ENCODE measurements around the gene OR4F17.
"Not testable (repeated sequence)": the region's sequence is repeated elsewhere in the genome, so short reads cannot be mapped to it uniquely, and the experiment has no call there.

The OR4F17 gene

GRCh38 chr19:106804-107203, at the start of gene OR4F17:
Gene OR4F17, plus strand, starts transcription at chr19:107104. Its CDS starts 3,575 bp downstream, at chr19:110679.
- H3K4me3 ChIP-seq; H3K9me3 ChIP-seq (ENCODE audit: low read depth, low read length); H3K36me3 ChIP-seq (ENCODE audit: insufficient read depth, low read length); DNase-seq (ENCODE audit: low read depth, low spot score); H3K9ac ChIP-seq (ENCODE audit: insufficient read length); H3K27ac ChIP-seq: not testable (repeated sequence)

GRCh38 chr19:70793-71192, 36.1 kb upstream of the OR4F17 start:
- H3K9ac ChIP-seq (ENCODE audit: insufficient read length); H3K27ac ChIP-seq; H3K36me3 ChIP-seq (ENCODE audit: insufficient read depth, low read length); H3K9me3 ChIP-seq (ENCODE audit: low read depth, low read length); DNase-seq (ENCODE audit: low read depth, low spot score); H3K4me3 ChIP-seq: not testable (repeated sequence)

GRCh38 chr19:82864-83263, 24.0 kb upstream of the OR4F17 start:
- H3K9ac ChIP-seq (ENCODE audit: insufficient read length); DNase-seq (ENCODE audit: low read depth, low spot score); H3K36me3 ChIP-seq (ENCODE audit: insufficient read depth, low read length); H3K9me3 ChIP-seq (ENCODE audit: low read depth, low read length); H3K4me3 ChIP-seq; H3K27ac ChIP-seq: not testable (repeated sequence)

- H3K27ac ChIP-seq; DNase-seq (ENCODE audit: low read depth, low spot score); H3K9ac ChIP-seq (ENCODE audit: insufficient read length); H3K4me3 ChIP-seq; H3K36me3 ChIP-seq (ENCODE audit: insufficient read depth, low read length); H3K9me3 ChIP-seq (ENCODE audit: low read depth, low read length): not testable (repeated sequence)
These were observed 23.3 kb upstream of the OR4F17 start for GRCh38 chr19:83626-84025.

GRCh38 chr19:90678-91077, 16.2 kb upstream of the OR4F17 start:
- not testable (repeated sequence) for DNase-seq (ENCODE audit: low read depth, low spot score); H3K4me3 ChIP-seq; H3K36me3 ChIP-seq (ENCODE audit: insufficient read depth, low read length)

GRCh38 chr19:94794-95193, 12.1 kb upstream of the OR4F17 start:
- H3K9me3 ChIP-seq (ENCODE audit: low read depth, low read length); H3K36me3 ChIP-seq (ENCODE audit: insufficient read depth, low read length); H3K9ac ChIP-seq (ENCODE audit: insufficient read length); H3K4me3 ChIP-seq; H3K27ac ChIP-seq; DNase-seq (ENCODE audit: low read depth, low spot score): not testable (repeated sequence)

More at GRCh38 chr19:90678-91077, 16.2 kb upstream of the OR4F17 start:
- H3K27ac ChIP-seq; H3K9ac ChIP-seq (ENCODE audit: insufficient read length); H3K9me3 ChIP-seq (ENCODE audit: low read depth, low read length): not testable (repeated sequence)

GRCh38 chr19:97647-98046, 9.3 kb upstream of the OR4F17 start:
- DNase-seq (ENCODE audit: low read depth, low spot score); H3K9me3 ChIP-seq (ENCODE audit: low read depth, low read length); H3K9ac ChIP-seq (ENCODE audit: insufficient read length); H3K36me3 ChIP-seq (ENCODE audit: insufficient read depth, low read length); H3K4me3 ChIP-seq; H3K27ac ChIP-seq: not testable (repeated sequence)

GRCh38 chr19:120443-121140, 13.7 kb downstream of the OR4F17 start:
- not testable (repeated sequence) for DNase-seq (ENCODE audit: low read depth, low spot score); H3K9ac ChIP-seq (ENCODE audit: insufficient read length); H3K27ac ChIP-seq; H3K4me3 ChIP-seq; H3K9me3 ChIP-seq (ENCODE audit: low read depth, low read length); H3K36me3 ChIP-seq (ENCODE audit: insufficient read depth, low read length)

Measured in SK-N-MC (cell line).